Liver (tissue), 9 donors: ENCODE results near the gene CARD11. TPM values are rescaled to one million over a fixed set of nuclear protein-coding genes. Genes with fewer than 3 reads are reported as not detected.
A peak's percentile ranks its signal among the peaks of the same experiment; 100 is the strongest.

Experiments used
- DNase-seq: peaks from one replicate; pipeline ENCODE4 v3.0.0-alpha.2; 2017; ENCODE audit warnings: low spot score
- H3K27ac ChIP-seq, 2 donors: one replicate each; pipeline ENCODE4 v1.7.0; 2013; ENCODE audit warnings: inconsistent platforms in 2 of 2, low read length in 2 of 2, control low read depth in 1 of 2, low read depth in 1 of 2, mild to moderate bottlenecking in 1 of 2
- H3K27me3 ChIP-seq, 4 donors: one replicate each; pipeline versions ENCODE4 v1.6.1 to v1.7.0; 2013; ENCODE audit warnings: low read length in 3 of 4, inconsistent platforms in 1 of 4, mild to moderate bottlenecking in 1 of 4, moderate library complexity in 1 of 4; ENCODE audit not compliant: control insufficient read depth in 4 of 4, insufficient read depth in 4 of 4
- H3K36me3 ChIP-seq, 4 donors: one replicate each; pipeline versions ENCODE4 v1.6.1 to v1.7.0; 2013; ENCODE audit warnings: low read length in 3 of 4, mild to moderate bottlenecking in 3 of 4, low read depth in 1 of 4, moderate library complexity in 1 of 4; ENCODE audit not compliant: control insufficient read depth in 4 of 4, insufficient read depth in 3 of 4
- H3K4me1 ChIP-seq, 4 donors: one replicate each; pipeline versions ENCODE4 v1.6.1 to v1.7.0; 2013; ENCODE audit warnings: low read length in 3 of 4, mild to moderate bottlenecking in 3 of 4, moderate library complexity in 1 of 4; ENCODE audit not compliant: control insufficient read depth in 4 of 4, insufficient read depth in 4 of 4
- H3K4me3 ChIP-seq, 3 donors: one replicate each; pipeline versions ENCODE4 v1.6.1 to v1.7.0; 2013; ENCODE audit warnings: low read length in 3 of 3, control low read depth in 1 of 3, low read depth in 1 of 3, mild to moderate bottlenecking in 1 of 3
- H3K9ac ChIP-seq, 2 donors: one replicate each; pipeline ENCODE4 v1.7.0; 2013; ENCODE audit warnings: low read length in 2 of 2, mild to moderate bottlenecking in 2 of 2, moderate library complexity in 2 of 2, control low read depth in 1 of 2, low read depth in 1 of 2
- H3K9me3 ChIP-seq, 4 donors: one replicate each; pipeline versions ENCODE4 v1.6.1 to v1.7.0; 2013; ENCODE audit warnings: low read length in 3 of 4; ENCODE audit not compliant: control insufficient read depth in 4 of 4
- EGR1 ChIP-seq, 2 donors: IDR thresholded peaks; 2 replicates each; pipeline ENCODE4 v1.6.1; 2016 to 2018; ENCODE audit warnings: antibody characterized with exemption in 2 of 2, low read depth in 2 of 2
- FOXA1 ChIP-seq: IDR thresholded peaks from 2 replicates; pipeline ENCODE4 v1.6.1; 2016; ENCODE audit warnings: antibody characterized with exemption
- FOXA2 ChIP-seq: IDR thresholded peaks from 2 replicates; pipeline ENCODE4 v1.6.1; 2016; ENCODE audit warnings: antibody characterized with exemption
- GABPA ChIP-seq, 2 donors: IDR thresholded peaks in 1 of 2; conservative IDR thresholded peaks in 1 of 2; 2 replicates each; pipeline ENCODE4 v1.6.1; 2016; ENCODE audit warnings: antibody characterized with exemption in 2 of 2, mild to moderate bottlenecking in 1 of 2, moderate library complexity in 1 of 2
- HNF4A ChIP-seq, 2 donors: conservative IDR thresholded peaks; 2 replicates each; pipeline ENCODE4 v1.6.1; 2016; ENCODE audit warnings: antibody characterized with exemption in 2 of 2, mild to moderate bottlenecking in 2 of 2
- HNF4G ChIP-seq: IDR thresholded peaks from 2 replicates; pipeline ENCODE4 v1.6.1; 2016; ENCODE audit warnings: antibody characterized with exemption
- JUND ChIP-seq, 2 donors: IDR thresholded peaks; 2 replicates each; pipeline ENCODE4 v1.6.1; 2016; ENCODE audit warnings: antibody characterized with exemption in 2 of 2
- NR2F2 ChIP-seq: IDR thresholded peaks from 2 replicates; pipeline ENCODE4 v1.6.1; 2016; ENCODE audit warnings: antibody characterized with exemption
- RXRA ChIP-seq, 2 donors: IDR thresholded peaks; 2 replicates each; pipeline ENCODE4 v1.6.1; 2017 to 2018; ENCODE audit warnings: antibody characterized with exemption in 2 of 2, mild to moderate bottlenecking in 1 of 2
- TAF1 ChIP-seq: conservative IDR thresholded peaks from 2 replicates; pipeline ENCODE4 v1.6.1; 2016; ENCODE audit warnings: antibody characterized with exemption, mild to moderate bottlenecking
- YY1 ChIP-seq: IDR thresholded peaks from 2 replicates; pipeline ENCODE4 v1.6.1; 2016; ENCODE audit warnings: antibody characterized with exemption, mild to moderate bottlenecking
- WGBS: extraction: QIAGEN DNeasy Blood & Tissue Kit; methylation state at CpG from one replicate; pipeline ENCODE4 v1.1.7; 2013; 5-methylcytosine and 5-hydroxymethylcytosine counted together
- polyA plus RNA-seq, 2 donors: library from polyadenylated mRNA; stranded (reverse) in 1 of 2; unstranded in 1 of 2; fragments of 200-250 nt in 1 of 2; fragments of >200 nt in 1 of 2; fragmentation: Nextera tagmentation in 1 of 2; extraction: Ambion mirVana in 1 of 2; gene quantifications; one replicate each; pipeline versions ENCODE4 v1.2.1 to v1.2.3, GENCODE V29; 2013 to 2015
- total RNA-seq, 2 donors: library from RNA; depleted of rRNA; stranded (reverse); fragments of >200 nt; gene quantifications; one replicate each; pipeline ENCODE4 v1.2.3, GENCODE V29; 2014
- TF ChIP-seq, protein P1 (sequence below): IDR thresholded peaks from 2 replicates; pipeline ENCODE4 v1.6.1; 2016; ENCODE audit warnings: antibody characterized with exemption
- TF ChIP-seq, protein P2 (sequence below): IDR thresholded peaks from 2 replicates; pipeline ENCODE4 v1.6.1; 2016; ENCODE audit warnings: antibody characterized with exemption
- TF ChIP-seq, protein P3 (sequence below): IDR thresholded peaks from 2 replicates; pipeline ENCODE4 v1.6.1; 2016; ENCODE audit warnings: antibody characterized with exemption
- TF ChIP-seq, protein P4 (sequence below): IDR thresholded peaks from 2 replicates; pipeline ENCODE4 v1.6.1; 2016; ENCODE audit warnings: antibody characterized with exemption, mild to moderate bottlenecking
- TF ChIP-seq, protein P5 (sequence below): fragments of 150-350 bp; IDR thresholded peaks from 2 replicates; pipeline ENCODE4 v1.5.1; 2017; ENCODE audit warnings: improper control_type of control experiment, low read depth, low read length; ENCODE audit not compliant: missing input control
- donor health status: healthy.
- donor health status: healthy.
- donor health status: healthy.
- donor health status: healthy.
- donor health status: healthy.

CARD11 gene
- total and polyA plus RNA-seq, 4 donors = 0.42 to 1.3 (median 0.83) TPM

DNA sequence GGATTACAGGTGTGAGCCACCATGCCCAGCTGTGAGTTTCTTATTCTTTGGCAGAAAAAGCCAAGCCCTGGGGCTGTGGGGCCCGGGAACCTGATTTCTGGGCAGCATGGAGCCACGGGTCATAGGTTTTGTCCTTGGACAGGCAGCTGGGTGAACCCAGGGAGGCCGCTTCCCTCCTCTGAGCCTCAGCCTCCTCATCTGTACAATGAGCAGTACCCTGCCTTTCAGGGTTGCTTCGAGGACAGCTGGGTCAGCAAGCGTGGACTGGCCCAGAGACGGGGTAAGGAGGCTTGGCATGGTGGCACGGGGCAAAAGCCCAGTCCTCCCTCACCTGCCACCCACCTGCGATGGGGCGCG lies 115.4 kb downstream of the CARD11 start:
- no peak for DNase-seq
- no peak overlapping the region for H3K9ac ChIP-seq
- 96% methylated on average over 10 of the region's 10 CpGs for WGBS

DNA sequence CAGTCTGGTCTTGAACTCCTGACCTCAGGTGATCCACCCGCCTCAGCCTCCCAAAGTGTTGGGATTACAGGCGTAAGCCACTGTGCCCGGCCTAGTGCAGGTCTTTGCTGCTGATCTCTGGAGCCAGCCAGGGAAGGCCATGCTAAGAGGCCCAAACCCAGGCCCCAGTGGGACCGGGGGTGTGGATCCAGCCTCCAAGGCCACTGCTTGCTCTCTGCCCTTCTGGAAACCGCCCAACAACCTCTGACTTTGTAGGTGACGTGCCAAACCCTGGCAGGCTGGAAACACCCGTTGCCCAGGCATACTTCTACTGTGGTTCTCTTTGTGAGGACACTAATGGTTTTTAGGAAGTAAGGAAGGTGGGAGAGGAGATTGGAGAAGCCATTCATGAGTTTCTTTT lies 116.1 kb downstream of the CARD11 start:
- TF ChIP-seq HNF4A (conservative IDR thresholded peaks at IDR 0.05) = peak; percentile 16 to 32
- TF ChIP-seq YY1 = no peak

More for the DNA sequence above, 115.4 kb downstream of the CARD11 start:
- no peaks in the 10 kb centered on the region for H3K9me3 ChIP-seq
- H3K27ac ChIP-seq = no peak overlapping the region
- peaks cover 0 to 9% (median 3%) of the 10 kb centered on the region in 4 donors for H3K4me1 ChIP-seq
- no peaks in the 10 kb centered on the region for H3K27me3 ChIP-seq
- TF ChIP-seq, protein P1, sequence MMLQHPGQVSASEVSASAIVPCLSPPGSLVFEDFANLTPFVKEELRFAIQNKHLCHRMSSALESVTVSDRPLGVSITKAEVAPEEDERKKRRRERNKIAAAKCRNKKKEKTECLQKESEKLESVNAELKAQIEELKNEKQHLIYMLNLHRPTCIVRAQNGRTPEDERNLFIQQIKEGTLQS = no peak
- no peak for TF ChIP-seq JUND (IDR thresholded peaks at IDR 0.05)
- TF ChIP-seq HNF4A (conservative IDR thresholded peaks at IDR 0.05) = no peak
- TF ChIP-seq RXRA (IDR thresholded peaks at IDR 0.05) = no peak
- TF ChIP-seq NR2F2 = no peak
- TF ChIP-seq, protein P2, sequence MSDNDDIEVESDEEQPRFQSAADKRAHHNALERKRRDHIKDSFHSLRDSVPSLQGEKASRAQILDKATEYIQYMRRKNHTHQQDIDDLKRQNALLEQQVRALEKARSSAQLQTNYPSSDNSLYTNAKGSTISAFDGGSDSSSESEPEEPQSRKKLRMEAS = no peak
- TF ChIP-seq, protein P3, sequence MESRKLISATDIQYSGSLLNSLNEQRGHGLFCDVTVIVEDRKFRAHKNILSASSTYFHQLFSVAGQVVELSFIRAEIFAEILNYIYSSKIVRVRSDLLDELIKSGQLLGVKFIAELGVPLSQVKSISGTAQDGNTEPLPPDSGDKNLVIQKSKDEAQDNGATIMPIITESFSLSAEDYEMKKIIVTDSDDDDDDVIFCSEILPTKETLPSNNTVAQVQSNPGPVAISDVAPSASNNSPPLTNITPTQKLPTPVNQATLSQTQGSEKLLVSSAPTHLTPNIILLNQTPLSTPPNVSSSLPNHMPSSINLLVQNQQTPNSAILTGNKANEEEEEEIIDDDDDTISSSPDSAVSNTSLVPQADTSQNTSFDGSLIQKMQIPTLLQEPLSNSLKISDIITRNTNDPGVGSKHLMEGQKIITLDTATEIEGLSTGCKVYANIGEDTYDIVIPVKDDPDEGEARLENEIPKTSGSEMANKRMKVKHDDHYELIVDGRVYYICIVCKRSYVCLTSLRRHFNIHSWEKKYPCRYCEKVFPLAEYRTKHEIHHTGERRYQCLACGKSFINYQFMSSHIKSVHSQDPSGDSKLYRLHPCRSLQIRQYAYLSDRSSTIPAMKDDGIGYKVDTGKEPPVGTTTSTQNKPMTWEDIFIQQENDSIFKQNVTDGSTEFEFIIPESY = no peak
- no peak for TF ChIP-seq HNF4G
- TF ChIP-seq YY1 = no peak
- TF ChIP-seq, protein P4, sequence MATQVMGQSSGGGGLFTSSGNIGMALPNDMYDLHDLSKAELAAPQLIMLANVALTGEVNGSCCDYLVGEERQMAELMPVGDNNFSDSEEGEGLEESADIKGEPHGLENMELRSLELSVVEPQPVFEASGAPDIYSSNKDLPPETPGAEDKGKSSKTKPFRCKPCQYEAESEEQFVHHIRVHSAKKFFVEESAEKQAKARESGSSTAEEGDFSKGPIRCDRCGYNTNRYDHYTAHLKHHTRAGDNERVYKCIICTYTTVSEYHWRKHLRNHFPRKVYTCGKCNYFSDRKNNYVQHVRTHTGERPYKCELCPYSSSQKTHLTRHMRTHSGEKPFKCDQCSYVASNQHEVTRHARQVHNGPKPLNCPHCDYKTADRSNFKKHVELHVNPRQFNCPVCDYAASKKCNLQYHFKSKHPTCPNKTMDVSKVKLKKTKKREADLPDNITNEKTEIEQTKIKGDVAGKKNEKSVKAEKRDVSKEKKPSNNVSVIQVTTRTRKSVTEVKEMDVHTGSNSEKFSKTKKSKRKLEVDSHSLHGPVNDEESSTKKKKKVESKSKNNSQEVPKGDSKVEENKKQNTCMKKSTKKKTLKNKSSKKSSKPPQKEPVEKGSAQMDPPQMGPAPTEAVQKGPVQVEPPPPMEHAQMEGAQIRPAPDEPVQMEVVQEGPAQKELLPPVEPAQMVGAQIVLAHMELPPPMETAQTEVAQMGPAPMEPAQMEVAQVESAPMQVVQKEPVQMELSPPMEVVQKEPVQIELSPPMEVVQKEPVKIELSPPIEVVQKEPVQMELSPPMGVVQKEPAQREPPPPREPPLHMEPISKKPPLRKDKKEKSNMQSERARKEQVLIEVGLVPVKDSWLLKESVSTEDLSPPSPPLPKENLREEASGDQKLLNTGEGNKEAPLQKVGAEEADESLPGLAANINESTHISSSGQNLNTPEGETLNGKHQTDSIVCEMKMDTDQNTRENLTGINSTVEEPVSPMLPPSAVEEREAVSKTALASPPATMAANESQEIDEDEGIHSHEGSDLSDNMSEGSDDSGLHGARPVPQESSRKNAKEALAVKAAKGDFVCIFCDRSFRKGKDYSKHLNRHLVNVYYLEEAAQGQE = no peak
- no peak for TF ChIP-seq EGR1 (IDR thresholded peaks at IDR 0.05; ENCODE audit: low read depth in 2 of 2)
- no peak for TF ChIP-seq TAF1
- no peak for TF ChIP-seq GABPA (IDR thresholded peaks at IDR 0.05 in 1 of 2, conservative IDR thresholded peaks at IDR 0.05 in 1 of 2)
- no peak for TF ChIP-seq FOXA1
- no peak for TF ChIP-seq FOXA2
- TF ChIP-seq, protein P5, sequence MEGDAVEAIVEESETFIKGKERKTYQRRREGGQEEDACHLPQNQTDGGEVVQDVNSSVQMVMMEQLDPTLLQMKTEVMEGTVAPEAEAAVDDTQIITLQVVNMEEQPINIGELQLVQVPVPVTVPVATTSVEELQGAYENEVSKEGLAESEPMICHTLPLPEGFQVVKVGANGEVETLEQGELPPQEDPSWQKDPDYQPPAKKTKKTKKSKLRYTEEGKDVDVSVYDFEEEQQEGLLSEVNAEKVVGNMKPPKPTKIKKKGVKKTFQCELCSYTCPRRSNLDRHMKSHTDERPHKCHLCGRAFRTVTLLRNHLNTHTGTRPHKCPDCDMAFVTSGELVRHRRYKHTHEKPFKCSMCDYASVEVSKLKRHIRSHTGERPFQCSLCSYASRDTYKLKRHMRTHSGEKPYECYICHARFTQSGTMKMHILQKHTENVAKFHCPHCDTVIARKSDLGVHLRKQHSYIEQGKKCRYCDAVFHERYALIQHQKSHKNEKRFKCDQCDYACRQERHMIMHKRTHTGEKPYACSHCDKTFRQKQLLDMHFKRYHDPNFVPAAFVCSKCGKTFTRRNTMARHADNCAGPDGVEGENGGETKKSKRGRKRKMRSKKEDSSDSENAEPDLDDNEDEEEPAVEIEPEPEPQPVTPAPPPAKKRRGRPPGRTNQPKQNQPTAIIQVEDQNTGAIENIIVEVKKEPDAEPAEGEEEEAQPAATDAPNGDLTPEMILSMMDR = no peak
- no peak overlapping the region for H3K4me3 ChIP-seq
- H3K36me3 ChIP-seq = no peaks in the 10 kb centered on the region

More for the DNA sequence above, 116.1 kb downstream of the CARD11 start:
- Histone ChIP-seq H3K4me1 (peaks cover 0 to 9% (median 3%) of the 10 kb centered on the region in 4 donors), H3K4me3 (no peak overlapping the region), H3K9ac (no peak overlapping the region), H3K9me3 (no peaks in the 10 kb centered on the region), H3K27ac (no peak overlapping the region), H3K36me3 (no peaks in the 10 kb centered on the region), H3K27me3 (no peaks in the 10 kb centered on the region)
- no peak for DNase-seq
- WGBS = 51% methylated on average over 7 of the region's 7 CpGs
